ENCODE data around the gene ATP8B1.

Gene ATP8B1

DNA sequence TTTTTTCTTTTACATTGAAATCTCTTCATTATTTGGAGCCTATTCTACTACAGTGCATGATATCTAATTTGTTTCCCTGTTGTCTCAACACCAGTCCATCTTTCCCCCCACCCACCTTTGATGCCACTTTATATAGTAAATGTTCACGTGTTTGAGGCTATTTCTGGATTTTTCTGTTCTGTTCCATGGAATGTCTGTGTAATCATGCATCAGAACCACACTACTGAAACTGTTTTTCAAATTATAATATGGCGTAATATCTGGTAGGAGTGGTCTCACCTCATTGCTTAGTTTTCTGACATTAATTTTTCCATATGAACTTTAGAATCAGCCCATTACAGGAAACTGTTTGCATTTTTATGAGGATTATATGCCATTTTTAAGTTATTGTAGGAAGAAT lies 162.4 kb downstream of the ATP8B1 start:
- no peak for DNase-seq (ENCODE audit: low read depth in 1 of 2, low spot score in 1 of 2)
- TF ChIP-seq, protein P1, sequence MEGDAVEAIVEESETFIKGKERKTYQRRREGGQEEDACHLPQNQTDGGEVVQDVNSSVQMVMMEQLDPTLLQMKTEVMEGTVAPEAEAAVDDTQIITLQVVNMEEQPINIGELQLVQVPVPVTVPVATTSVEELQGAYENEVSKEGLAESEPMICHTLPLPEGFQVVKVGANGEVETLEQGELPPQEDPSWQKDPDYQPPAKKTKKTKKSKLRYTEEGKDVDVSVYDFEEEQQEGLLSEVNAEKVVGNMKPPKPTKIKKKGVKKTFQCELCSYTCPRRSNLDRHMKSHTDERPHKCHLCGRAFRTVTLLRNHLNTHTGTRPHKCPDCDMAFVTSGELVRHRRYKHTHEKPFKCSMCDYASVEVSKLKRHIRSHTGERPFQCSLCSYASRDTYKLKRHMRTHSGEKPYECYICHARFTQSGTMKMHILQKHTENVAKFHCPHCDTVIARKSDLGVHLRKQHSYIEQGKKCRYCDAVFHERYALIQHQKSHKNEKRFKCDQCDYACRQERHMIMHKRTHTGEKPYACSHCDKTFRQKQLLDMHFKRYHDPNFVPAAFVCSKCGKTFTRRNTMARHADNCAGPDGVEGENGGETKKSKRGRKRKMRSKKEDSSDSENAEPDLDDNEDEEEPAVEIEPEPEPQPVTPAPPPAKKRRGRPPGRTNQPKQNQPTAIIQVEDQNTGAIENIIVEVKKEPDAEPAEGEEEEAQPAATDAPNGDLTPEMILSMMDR (IDR thresholded peaks at IDR 0.05; ENCODE audit: insufficient read depth, low read length), result no peak
- TF ChIP-seq POLR2AphosphoS5 (IDR thresholded peaks at IDR 0.05; ENCODE audit: low read depth) (no peak), SPI1 (IDR thresholded peaks at IDR 0.05; ENCODE audit: borderline replicate concordance, low read depth) (no peak), GABPA (IDR thresholded peaks at IDR 0.05; ENCODE audit: low read depth) (no peak)
- TF ChIP-seq, protein P2, sequence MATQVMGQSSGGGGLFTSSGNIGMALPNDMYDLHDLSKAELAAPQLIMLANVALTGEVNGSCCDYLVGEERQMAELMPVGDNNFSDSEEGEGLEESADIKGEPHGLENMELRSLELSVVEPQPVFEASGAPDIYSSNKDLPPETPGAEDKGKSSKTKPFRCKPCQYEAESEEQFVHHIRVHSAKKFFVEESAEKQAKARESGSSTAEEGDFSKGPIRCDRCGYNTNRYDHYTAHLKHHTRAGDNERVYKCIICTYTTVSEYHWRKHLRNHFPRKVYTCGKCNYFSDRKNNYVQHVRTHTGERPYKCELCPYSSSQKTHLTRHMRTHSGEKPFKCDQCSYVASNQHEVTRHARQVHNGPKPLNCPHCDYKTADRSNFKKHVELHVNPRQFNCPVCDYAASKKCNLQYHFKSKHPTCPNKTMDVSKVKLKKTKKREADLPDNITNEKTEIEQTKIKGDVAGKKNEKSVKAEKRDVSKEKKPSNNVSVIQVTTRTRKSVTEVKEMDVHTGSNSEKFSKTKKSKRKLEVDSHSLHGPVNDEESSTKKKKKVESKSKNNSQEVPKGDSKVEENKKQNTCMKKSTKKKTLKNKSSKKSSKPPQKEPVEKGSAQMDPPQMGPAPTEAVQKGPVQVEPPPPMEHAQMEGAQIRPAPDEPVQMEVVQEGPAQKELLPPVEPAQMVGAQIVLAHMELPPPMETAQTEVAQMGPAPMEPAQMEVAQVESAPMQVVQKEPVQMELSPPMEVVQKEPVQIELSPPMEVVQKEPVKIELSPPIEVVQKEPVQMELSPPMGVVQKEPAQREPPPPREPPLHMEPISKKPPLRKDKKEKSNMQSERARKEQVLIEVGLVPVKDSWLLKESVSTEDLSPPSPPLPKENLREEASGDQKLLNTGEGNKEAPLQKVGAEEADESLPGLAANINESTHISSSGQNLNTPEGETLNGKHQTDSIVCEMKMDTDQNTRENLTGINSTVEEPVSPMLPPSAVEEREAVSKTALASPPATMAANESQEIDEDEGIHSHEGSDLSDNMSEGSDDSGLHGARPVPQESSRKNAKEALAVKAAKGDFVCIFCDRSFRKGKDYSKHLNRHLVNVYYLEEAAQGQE (IDR thresholded peaks at IDR 0.05; ENCODE audit: insufficient replicate concordance, low read depth), result no peak
- H3K27me3 ChIP-seq (ENCODE audit: insufficient read depth, poor library complexity, severe bottlenecking), result no peaks in the 10 kb centered on the region
- no peak overlapping the region for H3K27ac ChIP-seq (replicated peaks)
- no peak overlapping the region for H3K4me3 ChIP-seq (replicated peaks; ENCODE audit: insufficient read depth, low read length)

DNA sequence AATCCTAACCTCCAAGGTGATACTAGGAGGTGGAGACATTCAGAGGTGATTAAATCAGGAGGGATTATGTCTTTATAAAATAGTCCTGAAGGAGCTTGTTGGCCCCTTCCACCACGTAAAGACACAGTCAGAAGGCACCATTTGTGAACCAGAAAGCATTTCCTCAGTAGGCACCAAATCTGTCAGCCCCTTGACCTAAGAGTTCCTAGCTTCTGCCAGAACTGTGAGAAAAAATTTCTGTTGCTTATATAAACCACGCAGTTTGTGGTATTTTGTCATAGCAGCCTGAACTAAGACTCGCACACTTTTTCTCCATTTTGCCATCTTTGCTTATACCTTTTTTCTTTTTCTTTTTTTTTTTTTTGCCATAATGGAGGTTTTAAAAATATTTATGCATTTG lies 162.9 kb downstream of the ATP8B1 start:
- no peak overlapping the region for H3K27ac ChIP-seq (replicated peaks)
- no peak for DNase-seq (ENCODE audit: low read depth in 1 of 2, low spot score in 1 of 2)
- H3K4me3 ChIP-seq (replicated peaks; ENCODE audit: insufficient read depth, low read length), result no peak overlapping the region
- H3K27me3 ChIP-seq (ENCODE audit: insufficient read depth, poor library complexity, severe bottlenecking), result no peaks in the 10 kb centered on the region
- TF ChIP-seq GABPA (IDR thresholded peaks at IDR 0.05; ENCODE audit: low read depth), result no peak
- no peak for TF ChIP-seq SPI1 (IDR thresholded peaks at IDR 0.05; ENCODE audit: borderline replicate concordance, low read depth)
- TF ChIP-seq, protein P2 (IDR thresholded peaks at IDR 0.05; ENCODE audit: insufficient replicate concordance, low read depth), result no peak
- no peak for TF ChIP-seq POLR2AphosphoS5 (IDR thresholded peaks at IDR 0.05; ENCODE audit: low read depth)
- TF ChIP-seq, protein P1 (IDR thresholded peaks at IDR 0.05; ENCODE audit: insufficient read depth, low read length), result no peak

DNA sequence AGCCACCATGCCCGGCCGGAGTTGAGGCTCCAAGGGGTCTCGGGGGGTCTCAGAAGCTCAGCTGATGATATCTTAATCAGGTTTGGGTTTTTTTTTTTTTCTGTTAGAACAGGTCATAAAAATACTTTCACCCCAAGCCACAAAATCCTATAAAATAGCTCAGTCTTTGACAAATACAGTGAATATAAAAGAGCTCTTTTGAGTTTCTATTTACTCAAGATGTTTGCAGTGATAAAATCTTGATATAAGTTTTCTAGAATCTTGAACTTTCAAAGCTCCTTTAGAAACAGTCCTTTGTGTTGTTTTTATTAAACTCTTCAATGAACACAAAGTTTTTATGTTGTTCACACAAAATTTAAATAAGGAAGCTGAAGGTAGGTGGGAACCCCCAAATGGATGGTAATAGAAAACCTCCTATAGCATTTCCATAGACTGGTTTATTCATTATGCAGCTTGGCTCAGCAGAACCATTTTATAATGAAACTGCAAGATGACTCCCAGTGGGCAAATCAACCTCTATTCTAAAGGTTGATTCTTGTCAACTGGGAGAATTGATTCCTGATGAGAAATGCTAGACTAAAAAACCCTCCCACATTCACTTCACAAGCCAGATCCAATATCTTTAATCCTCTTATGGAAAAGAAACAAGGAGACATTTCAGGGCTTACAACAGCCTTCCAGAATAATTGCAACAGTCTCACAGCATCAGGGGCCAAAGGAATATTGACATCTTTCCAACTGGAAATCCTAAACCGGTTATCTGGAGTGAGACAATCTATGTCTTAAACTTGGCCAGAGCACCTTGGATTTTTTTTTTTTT lies 167.9 kb downstream of the ATP8B1 start:
- H3K4me3 ChIP-seq (replicated peaks; ENCODE audit: insufficient read depth, low read length), result no peak overlapping the region
- TF ChIP-seq POLR2AphosphoS5 (IDR thresholded peaks at IDR 0.05; ENCODE audit: low read depth) (no peak), SPI1 (IDR thresholded peaks at IDR 0.05; ENCODE audit: borderline replicate concordance, low read depth) (no peak), GABPA (IDR thresholded peaks at IDR 0.05; ENCODE audit: low read depth) (no peak)
- TF ChIP-seq, protein P2 (IDR thresholded peaks at IDR 0.05; ENCODE audit: insufficient replicate concordance, low read depth), result no peak
- TF ChIP-seq, protein P1 (IDR thresholded peaks at IDR 0.05; ENCODE audit: insufficient read depth, low read length), result no peak
- no peaks in the 10 kb centered on the region for H3K27me3 ChIP-seq (ENCODE audit: insufficient read depth, poor library complexity, severe bottlenecking)
- no peak overlapping the region for H3K27ac ChIP-seq (replicated peaks)
- no peak for DNase-seq (ENCODE audit: low read depth in 1 of 2, low spot score in 1 of 2)
